Uterus (tissue), 4 donors: ENCODE measurements around the gene ARAP2. TPM values are rescaled to one million over a fixed set of nuclear protein-coding genes. Genes with fewer than 3 reads are reported as not detected.

Experiments used
- DNase-seq, 2 donors: peaks; one replicate each; pipeline ENCODE4 v3.0.0-alpha.2; 2019 to 2020
- H3K27ac ChIP-seq, 2 donors: fragments of 200-600 bp; sonication (generic); 1 replicate in 1 of 2; 2 replicates in 1 of 2; pipeline ENCODE4 v1.5.1; 2016 to 2018
- H3K27me3 ChIP-seq, 2 donors: fragments of 200-600 bp; sonication (generic); one replicate each; pipeline ENCODE4 v1.5.1; 2018 to 2019; ENCODE audit warnings: control low read depth in 1 of 2
- H3K36me3 ChIP-seq, 2 donors: fragments of 200-600 bp; sonication (generic); one replicate each; pipeline ENCODE4 v1.5.1; 2019; ENCODE audit warnings: control low read depth in 1 of 2
- H3K4me1 ChIP-seq, 2 donors: fragments of 200-600 bp; sonication (generic); one replicate each; pipeline ENCODE4 v1.5.1; 2018 to 2019; ENCODE audit warnings: control low read depth in 1 of 2
- H3K4me3 ChIP-seq, 2 donors: fragments of 200-600 bp; sonication (generic); 1 replicate in 1 of 2; 2 replicates in 1 of 2; pipeline ENCODE4 v1.5.1; 2018 to 2019; ENCODE audit warnings: mild to moderate bottlenecking in 1 of 2
- H3K9me3 ChIP-seq, 2 donors: fragments of 200-600 bp; sonication (generic); one replicate each; pipeline ENCODE4 v1.5.1; 2019; ENCODE audit warnings: control low read depth in 1 of 2
- POLR2A ChIP-seq, 2 donors: fragments of 450-650 bp; IDR thresholded peaks; one replicate each; pipeline ENCODE4 v1.6.1; 2016; ENCODE audit warnings: antibody characterized with exemption in 2 of 2, mild to moderate bottlenecking in 1 of 2, moderate library complexity in 1 of 2
- intact Hi-C: fragments of 100-400 bp; cut with DNase I; formaldehyde crosslinking; loops from one replicate; pipeline ENCODE4 v1.15.1; 2023; ENCODE audit warnings: low total_unique reads
- total RNA-seq, 4 donors: library from RNA; depleted of rRNA in 3 of 4; stranded (reverse); fragments of >200 nt in 3 of 4; gene quantifications; one replicate each; pipeline versions ENCODE4 v1.1.0 to v1.2.4, GENCODE V29; 2014 to 2023
- TF ChIP-seq, protein P1 (sequence below), 4 experiments: fragments of 200-600 bp in 2 of 4; fragments of 450-650 bp in 2 of 4; sonication (generic) in 2 of 4; IDR thresholded peaks; one replicate each; pipeline ENCODE4 v1.5.1; 2016 to 2019; ENCODE audit warnings: antibody characterized with exemption in 4 of 4, mild to moderate bottlenecking in 2 of 4, moderate library complexity in 1 of 4
- donor health status: DM: yes; HTN: yes; CAD: no.

The ARAP2 gene
- total RNA-seq, 4 donors from 2014 or later = 10.5 to 134 (median 27.1) TPM

DNA sequence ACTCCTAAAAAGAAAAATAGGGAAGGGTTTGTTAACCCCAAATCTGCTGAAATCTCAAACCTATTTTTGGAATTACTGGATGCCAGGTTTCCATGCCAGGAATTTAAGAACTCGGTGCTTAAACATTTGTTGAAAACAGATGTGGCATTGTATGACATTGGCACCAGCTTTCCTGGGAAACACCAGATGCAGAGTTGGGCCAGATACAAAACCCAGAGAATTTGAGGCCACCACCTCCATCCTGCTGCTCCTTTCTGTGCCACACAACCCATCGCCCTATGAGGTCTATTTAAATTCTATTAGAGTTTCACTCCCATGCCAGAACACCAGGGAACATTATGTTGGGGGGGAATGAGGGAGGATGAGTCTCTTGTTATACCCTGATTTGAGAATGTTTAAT is 71.7 kb downstream of the ARAP2 start:
- H3K27ac ChIP-seq = no peak overlapping the region
- no peaks in the 10 kb centered on the region for H3K36me3 ChIP-seq
- no peaks in the 10 kb centered on the region for H3K27me3 ChIP-seq
- intact Hi-C loops = no loop called here
- no peaks in the 10 kb centered on the region for H3K9me3 ChIP-seq
- DNase-seq = no peak
- H3K4me3 ChIP-seq = no peak overlapping the region
- no peak for TF ChIP-seq POLR2A (IDR thresholded peaks at IDR 0.05)
- TF ChIP-seq, protein P1, sequence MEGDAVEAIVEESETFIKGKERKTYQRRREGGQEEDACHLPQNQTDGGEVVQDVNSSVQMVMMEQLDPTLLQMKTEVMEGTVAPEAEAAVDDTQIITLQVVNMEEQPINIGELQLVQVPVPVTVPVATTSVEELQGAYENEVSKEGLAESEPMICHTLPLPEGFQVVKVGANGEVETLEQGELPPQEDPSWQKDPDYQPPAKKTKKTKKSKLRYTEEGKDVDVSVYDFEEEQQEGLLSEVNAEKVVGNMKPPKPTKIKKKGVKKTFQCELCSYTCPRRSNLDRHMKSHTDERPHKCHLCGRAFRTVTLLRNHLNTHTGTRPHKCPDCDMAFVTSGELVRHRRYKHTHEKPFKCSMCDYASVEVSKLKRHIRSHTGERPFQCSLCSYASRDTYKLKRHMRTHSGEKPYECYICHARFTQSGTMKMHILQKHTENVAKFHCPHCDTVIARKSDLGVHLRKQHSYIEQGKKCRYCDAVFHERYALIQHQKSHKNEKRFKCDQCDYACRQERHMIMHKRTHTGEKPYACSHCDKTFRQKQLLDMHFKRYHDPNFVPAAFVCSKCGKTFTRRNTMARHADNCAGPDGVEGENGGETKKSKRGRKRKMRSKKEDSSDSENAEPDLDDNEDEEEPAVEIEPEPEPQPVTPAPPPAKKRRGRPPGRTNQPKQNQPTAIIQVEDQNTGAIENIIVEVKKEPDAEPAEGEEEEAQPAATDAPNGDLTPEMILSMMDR (IDR thresholded peaks at IDR 0.05) = no peak
- no peaks in the 10 kb centered on the region for H3K4me1 ChIP-seq

DNA sequence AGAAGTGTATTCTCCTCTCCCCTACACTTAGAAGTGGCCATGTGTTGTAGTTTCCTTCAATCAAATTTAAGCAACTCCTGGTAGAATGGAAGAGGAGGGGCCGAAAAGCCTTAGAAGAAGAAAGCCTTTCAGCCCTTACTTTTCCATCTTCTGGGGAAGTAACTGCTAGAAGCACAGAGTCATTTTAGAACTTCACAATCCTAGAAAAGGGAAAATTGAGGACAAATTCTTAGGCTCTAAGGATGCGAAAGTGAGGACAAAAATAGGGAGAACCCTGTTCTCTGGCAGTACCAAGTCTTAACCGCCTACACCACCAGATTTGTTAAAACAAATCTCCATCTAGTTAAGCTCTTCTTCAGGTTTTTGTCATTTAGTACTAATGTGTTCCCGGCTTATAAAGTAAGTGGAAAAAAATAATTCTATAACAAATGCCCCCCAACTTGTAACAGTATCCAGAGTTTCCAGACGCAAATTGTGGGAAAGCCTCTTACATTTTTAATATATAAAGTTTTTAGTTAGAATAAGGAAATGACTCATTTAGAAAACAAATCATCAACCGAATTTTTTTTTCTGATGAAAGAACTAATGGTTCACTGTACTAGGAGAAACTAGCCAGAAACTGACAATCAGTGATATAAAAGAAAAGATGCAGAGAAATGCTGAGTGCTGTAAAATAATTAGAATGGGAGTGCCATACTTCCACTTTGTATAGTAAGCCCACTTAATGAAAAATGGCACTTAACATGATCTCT is 76.0 kb downstream of the ARAP2 start:
- TF ChIP-seq POLR2A (IDR thresholded peaks at IDR 0.05) = no peak
- DNase-seq = no peak
- intact Hi-C loops = no loop called here

DNA sequence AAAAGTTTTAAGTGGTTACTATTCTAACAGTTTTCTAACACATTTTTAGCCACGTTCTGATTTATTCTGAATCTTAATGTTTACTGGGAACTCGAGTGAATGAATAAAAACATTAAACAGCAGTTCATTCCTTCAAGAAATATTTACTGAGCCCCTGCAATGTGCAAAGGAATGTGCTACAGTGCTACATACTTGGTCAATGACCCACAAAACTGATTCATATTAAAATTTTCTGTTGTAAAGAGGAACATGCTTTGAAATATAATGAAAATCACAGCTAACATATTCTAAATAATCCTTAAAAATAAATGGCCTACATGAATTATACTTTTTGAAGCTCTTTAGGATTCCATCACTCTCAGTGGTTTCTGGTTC is 78.7 kb downstream of the ARAP2 start:
- Histone ChIP-seq H3K36me3 (no peaks in the 10 kb centered on the region), H3K27ac (no peak overlapping the region), H3K4me3 (no peak overlapping the region), H3K9me3 (no peaks in the 10 kb centered on the region), H3K4me1 (no peaks in the 10 kb centered on the region), H3K27me3 (no peaks in the 10 kb centered on the region)
- TF ChIP-seq POLR2A (IDR thresholded peaks at IDR 0.05) = no peak
- TF ChIP-seq, protein P1 (IDR thresholded peaks at IDR 0.05) = no peak
- DNase-seq = no peak
- intact Hi-C loops = no loop called here

More for the DNA sequence above, 76.0 kb downstream of the ARAP2 start:
- no peak overlapping the region for H3K4me3 ChIP-seq
- no peaks in the 10 kb centered on the region for H3K9me3 ChIP-seq
- H3K27ac ChIP-seq = no peak overlapping the region
- no peaks in the 10 kb centered on the region for H3K36me3 ChIP-seq
- no peaks in the 10 kb centered on the region for H3K27me3 ChIP-seq
- no peaks in the 10 kb centered on the region for H3K4me1 ChIP-seq

DNA sequence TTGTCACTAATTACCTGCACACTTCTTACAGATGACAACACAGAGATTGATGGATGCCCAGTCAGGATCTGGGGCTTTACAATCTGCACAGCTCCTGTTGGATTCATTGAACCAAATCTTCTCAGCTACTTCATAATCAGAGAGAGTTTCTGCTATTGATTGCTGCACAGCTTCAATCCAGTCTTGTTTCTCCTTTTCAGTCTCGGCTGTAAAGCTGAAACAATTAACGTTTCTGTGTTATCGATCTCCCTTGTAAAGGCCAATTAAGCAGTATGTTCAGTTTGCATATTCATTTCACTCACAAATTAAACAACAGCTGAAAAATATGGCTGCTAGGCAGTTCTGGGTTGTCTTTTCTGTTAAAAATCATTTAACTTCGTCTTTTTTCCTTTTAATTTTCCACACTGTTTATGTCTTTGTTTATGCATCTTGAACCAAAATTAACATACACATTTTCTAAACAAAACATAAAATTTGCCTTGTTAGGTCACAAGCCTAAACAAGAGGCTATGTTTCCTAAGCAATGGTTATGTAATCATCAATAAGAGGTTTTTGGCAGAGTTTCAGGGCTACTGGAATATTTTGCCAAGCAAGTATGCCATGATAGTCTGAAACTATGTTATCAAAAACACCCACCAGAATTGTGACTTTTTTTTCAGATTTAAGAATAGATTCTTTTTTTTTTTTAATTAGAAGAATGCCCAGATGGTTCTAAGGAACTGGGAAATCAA is 79.2 kb downstream of the ARAP2 start:
- H3K4me3 ChIP-seq = no peak overlapping the region
- no peaks in the 10 kb centered on the region for H3K27me3 ChIP-seq
- no peaks in the 10 kb centered on the region for H3K4me1 ChIP-seq
- intact Hi-C loops = no loop called here
- no peak overlapping the region for H3K27ac ChIP-seq
- H3K9me3 ChIP-seq = no peaks in the 10 kb centered on the region
- DNase-seq = no peak
- TF ChIP-seq, protein P1 (IDR thresholded peaks at IDR 0.05) = no peak
- TF ChIP-seq POLR2A (IDR thresholded peaks at IDR 0.05) = no peak
- no peaks in the 10 kb centered on the region for H3K36me3 ChIP-seq

DNA sequence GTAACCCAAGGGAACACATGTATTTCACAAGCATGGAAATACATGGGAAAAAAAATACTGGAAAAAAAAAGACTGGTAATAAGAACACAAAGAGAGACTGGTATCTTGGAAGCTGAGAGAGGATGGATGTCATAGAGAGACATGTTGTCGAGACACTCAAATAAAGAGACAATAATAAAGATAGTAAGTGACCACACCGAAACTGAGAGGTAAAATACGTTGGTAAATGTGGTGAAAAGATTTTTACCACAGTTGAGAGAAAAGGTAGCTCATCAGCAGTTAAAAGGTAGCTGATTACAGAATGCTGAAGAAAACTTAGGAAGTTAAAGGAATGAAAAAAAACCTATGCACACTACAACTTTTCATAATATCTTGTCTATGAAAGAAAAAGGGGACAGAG is 81.1 kb downstream of the ARAP2 start:
- H3K9me3 ChIP-seq = no peaks in the 10 kb centered on the region
- no peaks in the 10 kb centered on the region for H3K36me3 ChIP-seq
- no peaks in the 10 kb centered on the region for H3K27me3 ChIP-seq
- DNase-seq = no peak
- TF ChIP-seq, protein P1 (IDR thresholded peaks at IDR 0.05) = no peak
- TF ChIP-seq POLR2A (IDR thresholded peaks at IDR 0.05) = no peak
- no peak overlapping the region for H3K27ac ChIP-seq
- H3K4me1 ChIP-seq = no peaks in the 10 kb centered on the region
- H3K4me3 ChIP-seq = no peak overlapping the region
- intact Hi-C loops = no loop called here
